Gastroesophageal sphincter (tissue), 4 donors: ENCODE data around the gene SOWAHC. TPM values are rescaled to one million over a fixed set of nuclear protein-coding genes. Genes with fewer than 3 reads are reported as not detected.
"Not testable (repeated sequence)": the region's sequence is repeated elsewhere in the genome, so short reads cannot be mapped to it uniquely, and the experiment has no call there.

Experiments
- ATAC-seq: fragments of 150-250 bp; one replicate; pipeline ENCODE4 v1.9.1; 2016; ENCODE audit warnings: mild to moderate bottlenecking, moderate library complexity
- H3K27ac ChIP-seq, 4 donors: fragments of 200-600 bp; sonication (generic) in 3 of 4; 1 replicate in 3 of 4; 2 replicates in 1 of 4; pipeline ENCODE4 v1.5.1; 2016 to 2019
- H3K27me3 ChIP-seq: fragments of 200-600 bp; sonication (generic); one replicate; pipeline ENCODE4 v1.5.1; 2019
- H3K36me3 ChIP-seq, 2 donors: fragments of 200-600 bp; sonication (generic); one replicate each; pipeline ENCODE4 v1.5.1; 2019; ENCODE audit warnings: control low read depth in 1 of 2
- H3K4me1 ChIP-seq, 3 donors: fragments of 200-600 bp; sonication (generic); 1 replicate in 2 of 3; 2 replicates in 1 of 3; pipeline ENCODE4 v1.5.1; 2016 to 2019; ENCODE audit warnings: control low read depth in 2 of 3
- H3K4me3 ChIP-seq, 2 donors: fragments of 200-600 bp; sonication (generic); one replicate each; pipeline ENCODE4 v1.5.1; 2019; ENCODE audit warnings: mild to moderate bottlenecking in 1 of 2, moderate library complexity in 1 of 2
- H3K9me3 ChIP-seq, 3 donors: fragments of 200-600 bp; sonication (generic); one replicate each; pipeline ENCODE4 v1.5.1; 2017 to 2019; ENCODE audit warnings: control low read depth in 2 of 3
- EP300 ChIP-seq: sonication (generic); formaldehyde crosslinking; IDR thresholded peaks from one replicate; pipeline ENCODE4 v1.6.1; 2017; ENCODE audit warnings: antibody characterized with exemption, mild to moderate bottlenecking
- POLR2A ChIP-seq, 2 donors: fragments of 450-650 bp; IDR thresholded peaks; one replicate each; pipeline ENCODE4 v1.6.1; 2017; ENCODE audit warnings: antibody characterized with exemption in 2 of 2, mild to moderate bottlenecking in 2 of 2, moderate library complexity in 1 of 2
- POLR2AphosphoS5 ChIP-seq: sonication (generic); formaldehyde crosslinking; IDR thresholded peaks from one replicate; pipeline ENCODE4 v1.6.1; 2017; ENCODE audit warnings: antibody characterized with exemption
- WGBS, 2 donors: methylation state at CpG; one replicate each; pipeline ENCODE4 v1.1.5; 2018; ENCODE audit warnings: low coverage in 1 of 2; 5-methylcytosine and 5-hydroxymethylcytosine counted together
- total RNA-seq, 4 donors: library from RNA; depleted of rRNA; stranded (reverse); fragments of >200 nt; gene quantifications; one replicate each; pipeline ENCODE4 v1.1.0, GENCODE V29; 2016
- TF ChIP-seq, protein P1 (sequence below), 4 experiments: fragments of 200-600 bp in 2 of 4; fragments of 450-650 bp in 2 of 4; sonication (generic) in 1 of 4; IDR thresholded peaks; one replicate each; pipeline ENCODE4 v1.5.1; 2017 to 2019; ENCODE audit warnings: antibody characterized with exemption in 4 of 4, mild to moderate bottlenecking in 2 of 4, moderate library complexity in 2 of 4

SOWAHC gene
- total RNA-seq, 4 donors from 2014 or later: 16.8 to 36.0 (median 28.6) TPM

DNA sequence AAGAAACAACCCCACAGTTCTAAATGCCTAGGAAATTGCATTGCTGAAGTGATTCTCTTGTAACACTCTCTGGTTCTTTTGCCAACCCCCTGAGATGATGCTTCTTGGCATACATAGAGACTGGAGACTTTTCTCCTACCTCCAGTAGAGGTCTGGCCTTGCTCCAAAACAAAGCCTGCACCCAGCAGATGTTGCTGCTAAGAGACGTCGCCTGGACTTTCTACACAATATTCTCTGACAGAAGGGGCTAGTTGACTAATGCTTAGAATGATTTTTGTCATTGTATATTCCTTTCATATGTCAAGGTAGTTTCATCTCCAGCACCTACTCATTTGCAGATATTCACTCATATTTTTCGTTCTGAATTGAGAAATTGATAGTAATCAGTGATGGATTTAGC, 24.6 kb downstream of the SOWAHC start:
- no peak overlapping the region for H3K4me3 ChIP-seq
- no peaks in the 10 kb centered on the region for H3K9me3 ChIP-seq
- H3K27me3 ChIP-seq: no peaks in the 10 kb centered on the region
- 33 to 58% methylated on average over 3 of the region's 3 CpGs for WGBS, 2 donors
- no peak overlapping the region for H3K27ac ChIP-seq
- H3K4me1 ChIP-seq: peaks cover 0 to 2% (median 0%) of the 10 kb centered on the region in 3 donors
- ATAC-seq: no peak
- H3K36me3 ChIP-seq: no peaks in the 10 kb centered on the region
- TF ChIP-seq EP300: no peak
- TF ChIP-seq POLR2A (IDR thresholded peaks at IDR 0.05): no peak
- TF ChIP-seq, protein P1, sequence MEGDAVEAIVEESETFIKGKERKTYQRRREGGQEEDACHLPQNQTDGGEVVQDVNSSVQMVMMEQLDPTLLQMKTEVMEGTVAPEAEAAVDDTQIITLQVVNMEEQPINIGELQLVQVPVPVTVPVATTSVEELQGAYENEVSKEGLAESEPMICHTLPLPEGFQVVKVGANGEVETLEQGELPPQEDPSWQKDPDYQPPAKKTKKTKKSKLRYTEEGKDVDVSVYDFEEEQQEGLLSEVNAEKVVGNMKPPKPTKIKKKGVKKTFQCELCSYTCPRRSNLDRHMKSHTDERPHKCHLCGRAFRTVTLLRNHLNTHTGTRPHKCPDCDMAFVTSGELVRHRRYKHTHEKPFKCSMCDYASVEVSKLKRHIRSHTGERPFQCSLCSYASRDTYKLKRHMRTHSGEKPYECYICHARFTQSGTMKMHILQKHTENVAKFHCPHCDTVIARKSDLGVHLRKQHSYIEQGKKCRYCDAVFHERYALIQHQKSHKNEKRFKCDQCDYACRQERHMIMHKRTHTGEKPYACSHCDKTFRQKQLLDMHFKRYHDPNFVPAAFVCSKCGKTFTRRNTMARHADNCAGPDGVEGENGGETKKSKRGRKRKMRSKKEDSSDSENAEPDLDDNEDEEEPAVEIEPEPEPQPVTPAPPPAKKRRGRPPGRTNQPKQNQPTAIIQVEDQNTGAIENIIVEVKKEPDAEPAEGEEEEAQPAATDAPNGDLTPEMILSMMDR (IDR thresholded peaks at IDR 0.05): no peak
- TF ChIP-seq POLR2AphosphoS5: no peak

DNA sequence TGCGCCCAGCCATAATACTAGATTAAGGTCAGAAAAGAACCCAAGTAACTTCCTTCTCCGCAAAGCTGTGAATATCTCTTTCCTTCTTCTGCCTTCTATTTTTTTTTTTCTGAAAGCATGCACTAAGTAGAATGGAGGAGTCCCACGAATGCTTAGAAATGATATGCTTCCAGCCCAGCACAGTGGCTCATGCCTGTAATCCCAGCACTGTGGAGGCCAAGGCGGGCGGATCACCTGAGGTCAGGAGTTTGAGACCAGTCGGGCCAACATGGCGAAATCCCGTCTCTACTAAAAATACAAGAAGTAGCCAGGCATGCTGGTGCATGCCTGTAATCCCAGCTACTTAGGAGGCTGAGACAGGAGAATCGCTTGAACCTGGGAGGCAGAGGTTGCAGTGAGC, 25.8 kb downstream of the SOWAHC start:
- not testable (repeated sequence) for ATAC-seq, H3K27ac ChIP-seq, H3K36me3 ChIP-seq, H3K27me3 ChIP-seq, H3K9me3 ChIP-seq, H3K4me3 ChIP-seq
- WGBS, 2 donors: 96 to 97% methylated on average over 5 to 9 of the region's 9 CpGs
- H3K4me1 ChIP-seq: peaks cover 0 to 15% (median 5%) of the 10 kb centered on the region in 3 donors

DNA sequence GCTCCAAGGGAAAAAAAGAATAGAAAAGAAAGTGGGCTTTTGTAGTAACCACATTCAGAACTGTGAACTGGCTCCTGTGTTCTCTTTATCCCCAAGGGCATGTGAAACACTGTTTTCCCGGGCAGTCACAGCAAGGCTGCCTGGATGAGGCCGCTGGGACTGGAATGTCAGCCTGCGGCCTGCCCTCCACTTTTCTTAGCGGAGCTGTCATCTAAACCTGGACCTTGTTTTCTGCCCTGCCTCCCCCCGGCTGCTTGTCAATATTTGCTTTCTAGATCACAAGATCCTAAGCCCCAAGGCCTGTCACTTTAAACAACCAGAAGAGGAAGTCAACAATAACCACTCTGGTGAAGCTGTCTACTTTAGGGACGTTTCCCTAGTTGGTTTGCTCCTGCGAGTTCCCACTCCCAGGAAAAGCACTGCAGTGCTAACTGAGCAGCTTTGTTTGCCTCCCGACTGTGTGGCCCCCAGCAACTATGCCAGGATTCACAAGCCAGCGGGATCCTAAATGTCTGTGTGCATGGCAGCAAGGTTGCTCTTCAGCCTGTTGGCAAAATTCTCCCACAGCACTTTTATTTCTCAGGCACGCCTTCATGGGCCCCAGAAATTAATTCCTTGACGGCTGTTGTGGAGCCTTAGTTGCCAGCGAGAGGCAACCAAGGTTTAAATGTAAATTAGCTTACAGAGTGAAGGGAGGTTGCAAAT, 30.6 kb downstream of the SOWAHC start:
- WGBS, 2 donors: 40 to 41% methylated on average over 9 to 11 of the region's 12 CpGs

DNA sequence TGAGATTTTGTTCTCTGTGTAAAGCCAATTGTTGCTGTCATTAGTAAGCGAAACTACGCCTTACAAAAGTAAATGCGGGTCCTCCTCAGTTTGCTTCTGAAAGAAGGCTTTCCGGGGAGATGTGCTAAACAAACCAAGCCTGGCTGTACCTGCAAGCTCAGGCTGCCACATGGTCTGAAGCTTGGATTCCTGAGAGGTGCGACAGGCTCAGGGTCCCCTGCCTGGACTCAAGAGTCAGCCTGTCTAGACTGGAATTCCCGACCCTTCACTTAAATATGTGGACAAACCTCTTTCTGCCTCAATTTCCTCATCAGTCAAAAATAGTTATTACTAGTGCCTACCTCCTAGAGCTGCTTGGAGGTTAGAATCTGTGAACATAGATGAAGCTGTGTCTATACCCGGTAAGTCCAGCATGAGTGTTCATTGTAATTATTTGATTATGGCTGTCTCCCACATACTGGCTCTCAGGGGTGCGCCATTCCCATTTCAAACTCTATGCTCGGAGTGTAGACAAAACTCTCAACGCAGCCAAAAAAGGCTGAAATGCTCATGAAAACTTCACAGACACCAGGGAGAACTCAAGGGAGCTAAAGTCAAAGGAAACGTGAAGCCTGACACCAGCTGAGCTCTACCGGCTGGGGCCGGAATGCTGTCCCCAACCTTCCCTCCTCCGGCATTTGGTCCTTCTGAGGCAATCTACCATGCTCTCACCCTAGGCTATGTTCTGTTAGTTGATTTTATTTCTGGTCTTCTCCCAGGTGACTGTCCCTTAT, 31.4 kb downstream of the SOWAHC start:
- H3K27me3 ChIP-seq: no peaks in the 10 kb centered on the region
- no peak for TF ChIP-seq POLR2AphosphoS5
- no peak for TF ChIP-seq POLR2A (IDR thresholded peaks at IDR 0.05)
- TF ChIP-seq EP300: no peak
- TF ChIP-seq, protein P1 (IDR thresholded peaks at IDR 0.05): no peak
- no peak for ATAC-seq
- no peaks in the 10 kb centered on the region for H3K36me3 ChIP-seq
- H3K4me1 ChIP-seq: peaks cover 0 to 17% (median 5%) of the 10 kb centered on the region in 3 donors
- no peak overlapping the region for H3K4me3 ChIP-seq
- no peaks in the 10 kb centered on the region for H3K9me3 ChIP-seq
- WGBS, 2 donors: 89 to 100% methylated on average over 4 to 12 of the region's 14 CpGs
- peak overlapping the region in 2 of 4 donors; percentile 68 to 70 for H3K27ac ChIP-seq

More for the DNA sequence above, 30.6 kb downstream of the SOWAHC start:
- H3K4me3 ChIP-seq: no peak overlapping the region
- H3K36me3 ChIP-seq: no peaks in the 10 kb centered on the region
- peak overlapping the region; percentile 6 to 72 (median 69) for H3K27ac ChIP-seq
- H3K9me3 ChIP-seq: no peaks in the 10 kb centered on the region
- peaks cover 0 to 17% (median 5%) of the 10 kb centered on the region in 3 donors for H3K4me1 ChIP-seq
- no peak for ATAC-seq
- no peak for TF ChIP-seq POLR2A (IDR thresholded peaks at IDR 0.05)
- no peaks in the 10 kb centered on the region for H3K27me3 ChIP-seq

DNA sequence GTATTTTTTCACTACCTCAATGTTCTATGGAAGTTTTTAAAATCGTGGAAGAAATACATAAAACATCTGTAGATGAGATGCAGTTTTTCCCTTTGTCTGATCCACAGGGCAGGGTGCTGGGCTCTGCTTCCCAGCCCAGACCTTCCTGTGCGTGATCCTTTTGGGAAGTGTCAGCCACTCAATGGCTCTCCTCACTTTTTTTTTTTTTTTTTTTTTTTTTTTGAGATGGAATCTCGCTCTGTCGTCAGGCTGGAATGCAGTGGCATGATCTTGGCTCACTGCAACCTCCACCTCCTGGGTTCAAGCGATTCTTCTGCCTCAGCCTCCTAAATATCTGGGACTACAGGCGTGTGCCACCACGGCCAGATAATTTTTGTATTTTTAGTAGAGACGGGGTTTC, 32.8 kb downstream of the SOWAHC start:
- Histone ChIP-seq H3K27me3 (no peaks in the 10 kb centered on the region), H3K9me3 (no peaks in the 10 kb centered on the region), H3K36me3 (no peaks in the 10 kb centered on the region), H3K4me3 (no peak overlapping the region), H3K27ac (no peak overlapping the region), H3K4me1 (peaks cover 0 to 17% (median 5%) of the 10 kb centered on the region in 3 donors)
- ATAC-seq: no peak
- WGBS, 2 donors: 71 to 88% methylated on average over 4 to 8 of the region's 8 CpGs
- TF ChIP-seq, protein P1 (IDR thresholded peaks at IDR 0.05): no peak
- no peak for TF ChIP-seq POLR2A (IDR thresholded peaks at IDR 0.05)
- TF ChIP-seq EP300: no peak
- TF ChIP-seq POLR2AphosphoS5: no peak
